ENCODE data around the gene WFS1.

WFS1 gene

GRCh38 chr4:6348408-6348807 is 78.8 kb downstream of the WFS1 start:
- no peaks in the 10 kb centered on the region for H3K9me2 ChIP-seq (replicated peaks; ENCODE audit: insufficient read depth, low read length)
- H2AFZ ChIP-seq (ENCODE audit: low read length): no peak overlapping the region
- H3K36me3 ChIP-seq (replicated peaks; ENCODE audit: insufficient read depth, low read length): no peaks in the 10 kb centered on the region
- peaks cover 93% of the 10 kb centered on the region for H3K27me3 ChIP-seq (replicated peaks; ENCODE audit: insufficient read depth, low read length)
- no peaks in the 10 kb centered on the region for H3F3A ChIP-seq (ENCODE audit: insufficient read depth, low read length)
- H3K4me1 ChIP-seq (ENCODE audit: low read length): no peaks in the 10 kb centered on the region
- H4K20me1 ChIP-seq (ENCODE audit: insufficient read depth, low read length): no peaks in the 10 kb centered on the region
- DNase-seq: no peak
- H3K4me2 ChIP-seq (ENCODE audit: low read depth, low read length): no peak overlapping the region
- H3K9me3 ChIP-seq (replicated peaks; ENCODE audit: insufficient read depth, low read length): no peaks in the 10 kb centered on the region
- H3K9ac ChIP-seq (ENCODE audit: low read length): no peak overlapping the region
- H3K27ac ChIP-seq (ENCODE audit: low read length): no peak overlapping the region
- TF ChIP-seq, protein P1, sequence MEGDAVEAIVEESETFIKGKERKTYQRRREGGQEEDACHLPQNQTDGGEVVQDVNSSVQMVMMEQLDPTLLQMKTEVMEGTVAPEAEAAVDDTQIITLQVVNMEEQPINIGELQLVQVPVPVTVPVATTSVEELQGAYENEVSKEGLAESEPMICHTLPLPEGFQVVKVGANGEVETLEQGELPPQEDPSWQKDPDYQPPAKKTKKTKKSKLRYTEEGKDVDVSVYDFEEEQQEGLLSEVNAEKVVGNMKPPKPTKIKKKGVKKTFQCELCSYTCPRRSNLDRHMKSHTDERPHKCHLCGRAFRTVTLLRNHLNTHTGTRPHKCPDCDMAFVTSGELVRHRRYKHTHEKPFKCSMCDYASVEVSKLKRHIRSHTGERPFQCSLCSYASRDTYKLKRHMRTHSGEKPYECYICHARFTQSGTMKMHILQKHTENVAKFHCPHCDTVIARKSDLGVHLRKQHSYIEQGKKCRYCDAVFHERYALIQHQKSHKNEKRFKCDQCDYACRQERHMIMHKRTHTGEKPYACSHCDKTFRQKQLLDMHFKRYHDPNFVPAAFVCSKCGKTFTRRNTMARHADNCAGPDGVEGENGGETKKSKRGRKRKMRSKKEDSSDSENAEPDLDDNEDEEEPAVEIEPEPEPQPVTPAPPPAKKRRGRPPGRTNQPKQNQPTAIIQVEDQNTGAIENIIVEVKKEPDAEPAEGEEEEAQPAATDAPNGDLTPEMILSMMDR (IDR thresholded peaks at IDR 0.05; ENCODE audit: low read length): no peak
- TF ChIP-seq EZH2 (optimal IDR thresholded peaks at IDR 0.05; ENCODE audit: low read depth, low read length) (no peak), EZH2phosphoT487 (IDR thresholded peaks at IDR 0.05; ENCODE audit: low read length) (no peak)
- no peaks in the 10 kb centered on the region for H3K79me2 ChIP-seq (ENCODE audit: low read length)
- H3K4me3 ChIP-seq (ENCODE audit: low read length): no peak overlapping the region

DNA sequence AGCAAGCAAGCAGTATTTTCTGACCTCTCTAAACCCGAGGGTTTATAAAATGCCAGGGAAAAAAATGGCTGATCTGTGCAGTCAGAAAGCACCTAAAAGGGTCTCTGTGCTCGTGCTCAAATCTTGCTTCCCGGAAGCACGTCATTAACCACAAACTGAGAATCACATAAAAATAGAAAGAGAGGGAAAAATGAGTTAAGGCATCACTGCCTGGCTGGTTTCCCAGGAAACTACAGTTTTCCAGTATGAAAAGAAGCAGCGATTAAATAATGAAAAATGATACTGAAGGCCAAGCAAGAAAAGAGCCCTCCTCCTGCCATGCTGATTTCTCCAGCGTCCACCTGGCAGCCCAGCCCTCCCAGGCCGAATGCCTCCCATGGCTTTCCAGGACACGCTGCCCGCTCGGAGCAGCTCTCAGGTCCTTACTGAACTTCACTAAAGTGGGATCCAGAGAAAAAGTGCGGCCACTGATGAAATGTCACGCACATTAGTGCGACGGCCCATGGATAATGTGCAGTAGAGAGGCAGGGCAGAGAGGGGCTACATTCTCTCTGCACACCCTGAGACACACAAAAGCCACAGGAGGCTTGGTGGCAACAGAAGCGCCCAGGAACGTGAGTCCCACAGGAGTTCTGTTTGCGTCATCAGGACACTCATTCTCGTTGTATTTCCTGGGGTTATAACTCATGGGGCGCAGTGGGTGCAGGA is 80.4 kb downstream of the WFS1 start:
- no peak overlapping the region for H2AFZ ChIP-seq (ENCODE audit: low read length)
- H3K9me2 ChIP-seq (replicated peaks; ENCODE audit: insufficient read depth, low read length): no peaks in the 10 kb centered on the region
- no peak overlapping the region for H3K4me3 ChIP-seq (ENCODE audit: low read length)
- TF ChIP-seq EZH2 (optimal IDR thresholded peaks at IDR 0.05; ENCODE audit: low read depth, low read length) (no peak), EZH2phosphoT487 (IDR thresholded peaks at IDR 0.05; ENCODE audit: low read length) (no peak)
- TF ChIP-seq, protein P1 (IDR thresholded peaks at IDR 0.05; ENCODE audit: low read length): no peak
- H3K9me3 ChIP-seq (replicated peaks; ENCODE audit: insufficient read depth, low read length): no peaks in the 10 kb centered on the region
- DNase-seq: no peak
- H3K4me1 ChIP-seq (ENCODE audit: low read length): no peaks in the 10 kb centered on the region
- H3K27me3 ChIP-seq (replicated peaks; ENCODE audit: insufficient read depth, low read length): peaks cover 89% of the 10 kb centered on the region
- no peaks in the 10 kb centered on the region for H4K20me1 ChIP-seq (ENCODE audit: insufficient read depth, low read length)
- H3K27ac ChIP-seq (ENCODE audit: low read length): no peak overlapping the region
- H3K4me2 ChIP-seq (ENCODE audit: low read depth, low read length): no peak overlapping the region
- no peaks in the 10 kb centered on the region for H3K36me3 ChIP-seq (replicated peaks; ENCODE audit: insufficient read depth, low read length)
- no peaks in the 10 kb centered on the region for H3K79me2 ChIP-seq (ENCODE audit: low read length)
- no peak overlapping the region for H3K9ac ChIP-seq (ENCODE audit: low read length)
- no peaks in the 10 kb centered on the region for H3F3A ChIP-seq (ENCODE audit: insufficient read depth, low read length)

- Histone ChIP-seq H3F3A (ENCODE audit: insufficient read depth, low read length) (no peaks in the 10 kb centered on the region), H3K9me2 (replicated peaks; ENCODE audit: insufficient read depth, low read length) (no peaks in the 10 kb centered on the region), H3K27ac (ENCODE audit: low read length) (no peak overlapping the region), H3K4me2 (ENCODE audit: low read depth, low read length) (no peak overlapping the region), H3K9ac (ENCODE audit: low read length) (no peak overlapping the region), H3K4me3 (ENCODE audit: low read length) (no peak overlapping the region), H4K20me1 (ENCODE audit: insufficient read depth, low read length) (no peaks in the 10 kb centered on the region), H3K36me3 (replicated peaks; ENCODE audit: insufficient read depth, low read length) (no peaks in the 10 kb centered on the region), H3K4me1 (ENCODE audit: low read length) (no peaks in the 10 kb centered on the region), H3K9me3 (replicated peaks; ENCODE audit: insufficient read depth, low read length) (no peaks in the 10 kb centered on the region), H3K27me3 (replicated peaks; ENCODE audit: insufficient read depth, low read length) (peaks cover 86% of the 10 kb centered on the region), H2AFZ (ENCODE audit: low read length) (no peak overlapping the region), H3K79me2 (ENCODE audit: low read length) (no peaks in the 10 kb centered on the region)
- no peak for DNase-seq
- TF ChIP-seq, protein P1 (IDR thresholded peaks at IDR 0.05; ENCODE audit: low read length): no peak
- TF ChIP-seq EZH2 (optimal IDR thresholded peaks at IDR 0.05; ENCODE audit: low read depth, low read length) (no peak), EZH2phosphoT487 (IDR thresholded peaks at IDR 0.05; ENCODE audit: low read length) (no peak)
Observed at GRCh38 chr4:6350646-6351045, 81.0 kb downstream of the WFS1 start.
